K562 (cell line): Measurements from ENCODE around the gene ABCA13. TPM values are rescaled to one million over a fixed set of nuclear protein-coding genes. Genes with fewer than 3 reads are reported as not detected.

Source experiments
- CREM ChIP-seq: IDR thresholded peaks from 2 replicates; pipeline ENCODE4 v1.6.1; 2014; ENCODE audit warnings: antibody characterized with exemption, low read depth
- HMG20A ChIP-seq: fragments of 450-650 bp; formaldehyde crosslinking; conservative IDR thresholded peaks from 2 replicates; pipeline ENCODE4 v1.4.0; 2020; ENCODE audit warnings: mild to moderate bottlenecking, mixed read lengths
- KLF16 ChIP-seq: IDR thresholded peaks from 2 replicates; pipeline ENCODE4 v1.6.1; 2016; ENCODE audit warnings: antibody characterized with exemption
- NELFE ChIP-seq: IDR thresholded peaks from 2 replicates; pipeline ENCODE4 v1.6.1; 2011; ENCODE audit warnings: mild to moderate bottlenecking; ENCODE audit not compliant: insufficient read depth, insufficient read length
- NFIC ChIP-seq: fragments of 450-650 bp; IDR thresholded peaks from 2 replicates; pipeline ENCODE4 v1.6.1; 2017; ENCODE audit warnings: mild to moderate bottlenecking, inconsistent platforms
- SMAD2 ChIP-seq: fragments of 150-350 bp; IDR thresholded peaks from 2 replicates; pipeline ENCODE4 v1.6.1; 2014; ENCODE audit warnings: low read depth, mild to moderate bottlenecking, low read length
- WHSC1 ChIP-seq: IDR thresholded peaks from one replicate; pipeline ENCODE4 v1.6.1; 2012; ENCODE audit warnings: low read length, control low read depth, inconsistent platforms
- ZNF197 ChIP-seq: fragments of 200-800 bp; sonication (Bioruptor generic); IDR thresholded peaks from 2 replicates; pipeline ENCODE4 v1.6.1; 2016; ENCODE audit warnings: low read depth, missing genetic modification characterization, missing compliant biosample characterization
- ZNF766 ChIP-seq: fragments of 200-800 bp; sonication (Bioruptor generic); conservative IDR thresholded peaks from 2 replicates; pipeline ENCODE4 v1.6.1; 2016; ENCODE audit warnings: missing genetic modification characterization, missing compliant biosample characterization
- polyA plus RNA-seq, 8 experiments: library from polyadenylated mRNA; depleted of rRNA in 4 of 8; stranded (reverse) in 5 of 8; unstranded in 3 of 8; fragments of >200 nt; fragmentation: Nextera tagmentation in 2 of 8; fragmentation: Illumina TruSeq in 1 of 8; extraction: Ambion mirVana in 2 of 8; extraction: Trizol in 1 of 8; gene quantifications; 2 replicates each; pipeline versions ENCODE4 v1.2.1 to v1.2.3, GENCODE V29; 2011 to 2014; ENCODE audit warnings: inconsistent platforms in 1 of 8, missing spikeins in 1 of 8
- total RNA-seq, 7 experiments: library from RNA; depleted of rRNA in 6 of 7; stranded (reverse); fragments of >200 nt in 6 of 7; fragmentation: Illumina TruSeq in 2 of 7; extraction: Trizol in 2 of 7; gene quantifications; 2 replicates each; pipeline versions ENCODE4 v1.2.1 to v1.2.3, GENCODE V29; 2011 to 2021; ENCODE audit warnings: low replicate concordance in 1 of 7
- TF ChIP-seq, protein P1 (sequence below): conservative IDR thresholded peaks from 2 replicates; pipeline ENCODE4 v1.6.1; 2011; ENCODE audit warnings: low read depth, mild to moderate bottlenecking, low read length; ENCODE audit not compliant: control insufficient read depth
- TF ChIP-seq, protein P2 (sequence below): fragments of 450-650 bp; IDR thresholded peaks from 2 replicates; pipeline ENCODE4 v1.6.1; 2016; ENCODE audit warnings: borderline replicate concordance

Gene ABCA13
- total and polyA plus RNA-seq, 9 of the 15 experiments (the other 6 are each of a cell fraction or from before 2014, with no cell fraction given), result 0.14 to 1.5 (median 0.38) TPM

- TF ChIP-seq KLF16 (no peak), CREM (no peak), ZNF766 (CRISPR knock-in tag) (no peak), ZNF197 (CRISPR knock-in tag) (no peak), HMG20A (CRISPR knock-in tag) (no peak), NFIC (no peak), NELFE (no peak), WHSC1 (no peak), SMAD2 (no peak)
- TF ChIP-seq, protein P1, sequence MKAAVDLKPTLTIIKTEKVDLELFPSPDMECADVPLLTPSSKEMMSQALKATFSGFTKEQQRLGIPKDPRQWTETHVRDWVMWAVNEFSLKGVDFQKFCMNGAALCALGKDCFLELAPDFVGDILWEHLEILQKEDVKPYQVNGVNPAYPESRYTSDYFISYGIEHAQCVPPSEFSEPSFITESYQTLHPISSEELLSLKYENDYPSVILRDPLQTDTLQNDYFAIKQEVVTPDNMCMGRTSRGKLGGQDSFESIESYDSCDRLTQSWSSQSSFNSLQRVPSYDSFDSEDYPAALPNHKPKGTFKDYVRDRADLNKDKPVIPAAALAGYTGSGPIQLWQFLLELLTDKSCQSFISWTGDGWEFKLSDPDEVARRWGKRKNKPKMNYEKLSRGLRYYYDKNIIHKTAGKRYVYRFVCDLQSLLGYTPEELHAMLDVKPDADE, result no peak
- TF ChIP-seq, protein P2, sequence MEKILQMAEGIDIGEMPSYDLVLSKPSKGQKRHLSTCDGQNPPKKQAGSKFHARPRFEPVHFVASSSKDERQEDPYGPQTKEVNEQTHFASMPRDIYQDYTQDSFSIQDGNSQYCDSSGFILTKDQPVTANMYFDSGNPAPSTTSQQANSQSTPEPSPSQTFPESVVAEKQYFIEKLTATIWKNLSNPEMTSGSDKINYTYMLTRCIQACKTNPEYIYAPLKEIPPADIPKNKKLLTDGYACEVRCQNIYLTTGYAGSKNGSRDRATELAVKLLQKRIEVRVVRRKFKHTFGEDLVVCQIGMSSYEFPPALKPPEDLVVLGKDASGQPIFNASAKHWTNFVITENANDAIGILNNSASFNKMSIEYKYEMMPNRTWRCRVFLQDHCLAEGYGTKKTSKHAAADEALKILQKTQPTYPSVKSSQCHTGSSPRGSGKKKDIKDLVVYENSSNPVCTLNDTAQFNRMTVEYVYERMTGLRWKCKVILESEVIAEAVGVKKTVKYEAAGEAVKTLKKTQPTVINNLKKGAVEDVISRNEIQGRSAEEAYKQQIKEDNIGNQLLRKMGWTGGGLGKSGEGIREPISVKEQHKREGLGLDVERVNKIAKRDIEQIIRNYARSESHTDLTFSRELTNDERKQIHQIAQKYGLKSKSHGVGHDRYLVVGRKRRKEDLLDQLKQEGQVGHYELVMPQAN, result no peak
Observed at GRCh38 chr7:48594349-48594748, 423.1 kb downstream of the ABCA13 start (continued).
